ENCODE results near the gene MYO1D.

Gene MYO1D

DNA sequence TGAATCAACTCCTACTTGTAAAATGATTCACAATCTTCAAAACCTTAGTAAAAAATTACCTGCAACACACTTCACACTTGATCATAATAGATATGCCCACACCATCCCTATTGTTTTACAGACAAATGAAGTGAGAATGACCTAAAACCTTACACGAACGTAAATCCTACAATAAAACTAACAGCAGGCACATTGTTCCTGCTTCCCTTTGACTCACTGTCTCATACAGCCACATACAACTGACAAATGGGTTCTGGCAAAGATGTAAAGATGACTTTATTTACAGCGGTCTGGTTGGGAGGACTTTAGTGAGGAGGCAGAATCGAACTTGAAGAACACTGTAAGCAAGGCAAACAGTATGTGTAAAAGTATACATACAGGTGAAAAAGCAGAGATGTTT lies 188.7 kb downstream of the MYO1D start:
- FAIRE-seq (no peak), DNase-seq (ENCODE audit: insufficient read length, low spot score) (no peak)
- TF ChIP-seq CTCF (IDR thresholded peaks at IDR 0.05; ENCODE audit: insufficient read depth, missing control alignments) = no peak

DNA sequence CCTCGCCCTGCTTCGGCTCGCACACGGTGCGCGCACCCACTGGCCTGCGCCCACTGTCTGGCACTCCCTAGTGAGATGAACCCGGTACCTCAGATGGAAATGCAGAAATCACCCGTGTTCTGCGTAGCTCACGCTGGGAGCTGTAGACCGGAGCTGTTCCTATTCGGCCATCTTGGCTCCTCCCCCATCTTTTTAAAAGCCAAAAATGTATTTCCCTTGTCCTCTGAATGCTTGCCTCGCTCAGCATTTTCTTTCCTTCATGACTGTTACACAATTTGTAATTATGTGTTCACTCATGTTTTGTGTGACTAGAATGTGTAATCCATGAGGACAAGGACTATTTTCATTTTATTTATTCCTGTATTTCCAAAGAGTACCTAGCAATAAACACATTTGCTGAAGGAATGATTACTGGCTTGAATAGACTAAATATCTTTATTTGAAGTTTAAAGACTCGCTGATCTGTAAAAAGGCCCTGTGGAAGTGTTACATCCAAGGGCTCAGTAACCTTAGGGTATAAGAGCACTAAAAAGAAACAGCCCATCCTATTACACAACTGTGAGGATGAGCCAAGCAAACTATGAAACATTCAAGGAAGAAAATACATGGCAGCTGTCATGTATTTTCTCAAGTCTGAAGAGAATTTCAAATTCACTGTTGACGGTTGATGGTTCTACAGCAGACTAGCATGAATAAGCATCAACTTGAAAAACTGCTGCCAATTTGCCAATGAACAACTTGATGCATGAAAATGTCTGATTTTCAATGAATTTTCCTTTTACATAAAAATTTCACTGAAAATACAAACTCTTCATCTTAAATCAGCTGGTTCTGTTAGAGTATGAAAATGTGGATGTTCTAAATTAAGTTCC lies 192.6 kb downstream of the MYO1D start:
- no peak for TF ChIP-seq CTCF (IDR thresholded peaks at IDR 0.05; ENCODE audit: insufficient read depth, missing control alignments)
- FAIRE-seq (no peak), DNase-seq (ENCODE audit: insufficient read length, low spot score) (no peak)

- no peak for TF ChIP-seq CTCF (IDR thresholded peaks at IDR 0.05; ENCODE audit: insufficient read depth, missing control alignments)
- DNase-seq (ENCODE audit: insufficient read length, low spot score) (no peak), FAIRE-seq (no peak)
These were observed 203.0 kb downstream of the MYO1D start for GRCh38 chr17:32673964-32674363.

- FAIRE-seq (no peak), DNase-seq (ENCODE audit: insufficient read length, low spot score) (no peak)
- TF ChIP-seq CTCF (IDR thresholded peaks at IDR 0.05; ENCODE audit: insufficient read depth, missing control alignments) = no peak
These were observed 204.2 kb downstream of the MYO1D start for GRCh38 chr17:32672711-32673110.

GRCh38 chr17:32671896-32672295 lies 205.0 kb downstream of the MYO1D start:
- FAIRE-seq (no peak), DNase-seq (ENCODE audit: insufficient read length, low spot score) (no peak)
- TF ChIP-seq CTCF (IDR thresholded peaks at IDR 0.05; ENCODE audit: insufficient read depth, missing control alignments) = no peak

DNA sequence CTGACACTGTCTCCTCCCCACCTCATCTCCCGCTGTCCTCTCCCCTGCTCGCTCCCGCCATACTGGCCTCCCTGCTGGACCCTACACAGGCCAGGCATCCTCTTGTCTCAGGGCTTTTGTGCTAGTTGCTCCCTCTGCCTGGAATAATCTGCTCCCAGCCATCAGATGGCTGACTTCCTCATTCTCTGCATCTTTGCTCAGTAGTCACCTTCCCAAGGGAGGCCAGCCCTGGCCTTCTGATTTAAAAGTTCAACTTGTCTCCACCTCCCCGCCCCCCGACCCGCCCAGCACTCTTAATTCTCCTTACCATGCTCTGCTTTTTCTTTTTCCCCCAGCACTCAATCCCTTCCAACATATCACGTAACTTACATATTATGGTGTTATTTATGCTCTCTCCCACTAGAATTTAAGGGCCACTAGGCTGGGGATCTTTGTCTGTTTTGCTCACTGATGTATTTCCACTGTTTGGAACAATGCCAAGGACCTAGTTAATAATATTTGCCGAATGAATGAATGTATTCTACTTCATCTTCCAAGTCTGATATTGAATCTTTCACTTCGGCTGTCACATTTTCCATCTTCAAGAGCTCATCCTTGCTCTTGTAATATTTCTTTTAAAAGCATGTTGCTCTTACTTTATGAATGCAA lies 211.9 kb downstream of the MYO1D start:
- FAIRE-seq (no peak), DNase-seq (ENCODE audit: insufficient read length, low spot score) (no peak)
- no peak for TF ChIP-seq CTCF (IDR thresholded peaks at IDR 0.05; ENCODE audit: insufficient read depth, missing control alignments)

- DNase-seq (ENCODE audit: insufficient read length, low spot score) (no peak), FAIRE-seq (no peak)
- TF ChIP-seq CTCF (IDR thresholded peaks at IDR 0.05; ENCODE audit: insufficient read depth, missing control alignments) = no peak
These were observed 216.4 kb downstream of the MYO1D start for GRCh38 chr17:32660496-32660985.

All from D721Med (cell line).